ENCODE results near the gene ZNF850.
"Not testable (repeated sequence)": the region's sequence is repeated elsewhere in the genome, so short reads cannot be mapped to it uniquely, and the experiment has no call there.

The ZNF850 gene

GRCh38 chr19:36772311-36773222, at the start of gene ZNF850:
ZNF850 (minus strand) TSS chr19:36772807; CDS start chr19:36762606, 10,201 bp downstream.
- peaks cover 16% of the 10 kb centered on the region for H3K36me3 Mint-ChIP-seq
- H3K4me3 Mint-ChIP-seq: peak within 1 kb of the TSS; percentile 98
- peaks cover 8% of the 10 kb centered on the region for H3K9me3 Mint-ChIP-seq
- H3K4me1 Mint-ChIP-seq: peaks cover 27% of the 10 kb centered on the region
- peak; percentile 89 to 97 for DNase-seq (ENCODE audit: low spot score in 2 of 2)
- peak within 1 kb of the TSS; percentile 95 for H3K27ac Mint-ChIP-seq
- peak; percentile 96 for ATAC-seq

- Mint-ChIP-seq H3K4me1 (no peaks in the 10 kb centered on the region), H3K9me3 (peaks cover 31% of the 10 kb centered on the region), H3K27ac (no peak overlapping the region), H3K36me3 (peaks cover 60% of the 10 kb centered on the region), H3K4me3 (no peak overlapping the region)
- ATAC-seq (no peak), DNase-seq (ENCODE audit: low spot score in 2 of 2) (no peak)
These were observed 49.2 kb upstream of the ZNF850 start for GRCh38 chr19:36821758-36822157.

GRCh38 chr19:36819130-36819630, 46.6 kb upstream of the ZNF850 start:
- H3K4me1 Mint-ChIP-seq: no peaks in the 10 kb centered on the region
- no peak overlapping the region for H3K27ac Mint-ChIP-seq
- H3K4me3 Mint-ChIP-seq: no peak overlapping the region
- DNase-seq (ENCODE audit: low spot score in 2 of 2) (no peak), ATAC-seq (no peak)
- peaks cover 52% of the 10 kb centered on the region for H3K36me3 Mint-ChIP-seq
- H3K9me3 Mint-ChIP-seq: peaks cover 24% of the 10 kb centered on the region

GRCh38 chr19:36807029-36807428, 34.4 kb upstream of the ZNF850 start:
- Mint-ChIP-seq H3K36me3 (peaks cover 22% of the 10 kb centered on the region), H3K4me3 (no peak overlapping the region), H3K27ac (no peak overlapping the region), H3K4me1 (no peaks in the 10 kb centered on the region), H3K9me3 (peaks cover 31% of the 10 kb centered on the region)
- no peak for ATAC-seq
- DNase-seq (ENCODE audit: low spot score in 2 of 2): no peak

GRCh38 chr19:36805364-36805763, 32.8 kb upstream of the ZNF850 start:
- Mint-ChIP-seq H3K9me3 (peaks cover 22% of the 10 kb centered on the region), H3K4me3 (no peak overlapping the region), H3K27ac (no peak overlapping the region), H3K4me1 (no peaks in the 10 kb centered on the region), H3K36me3 (peaks cover 30% of the 10 kb centered on the region)
- no peak for DNase-seq (ENCODE audit: low spot score in 2 of 2)
- ATAC-seq: no peak

- Mint-ChIP-seq H3K27ac (peak overlapping the region; percentile 93), H3K4me1 (peaks cover 6% of the 10 kb centered on the region), H3K9me3 (peaks cover 11% of the 10 kb centered on the region), H3K36me3 (peaks cover 14% of the 10 kb centered on the region), H3K4me3 (peak overlapping the region; percentile 82)
- no peak for ATAC-seq
- no peak for DNase-seq (ENCODE audit: low spot score in 2 of 2)
These were observed 25.1 kb upstream of the ZNF850 start for GRCh38 chr19:36797786-36798108.

- ATAC-seq (no peak), DNase-seq (ENCODE audit: low spot score in 2 of 2) (no peak)
- Mint-ChIP-seq H3K4me3 (peak overlapping the region; percentile 82), H3K4me1 (peaks cover 14% of the 10 kb centered on the region), H3K9me3 (peaks cover 19% of the 10 kb centered on the region), H3K27ac (peak overlapping the region; percentile 93), H3K36me3 (peaks cover 8% of the 10 kb centered on the region)
These were observed 24.0 kb upstream of the ZNF850 start for GRCh38 chr19:36796714-36796992.

GRCh38 chr19:36791420-36792141, 19.0 kb upstream of the ZNF850 start:
- not testable (repeated sequence) for H3K36me3 Mint-ChIP-seq; H3K27ac Mint-ChIP-seq; DNase-seq (ENCODE audit: low spot score in 2 of 2); H3K4me1 Mint-ChIP-seq
- peak; percentile 85 for ATAC-seq
- peaks cover 23% of the 10 kb centered on the region for H3K9me3 Mint-ChIP-seq
- peak overlapping the region; percentile 1 for H3K4me3 Mint-ChIP-seq

GRCh38 chr19:36775768-36776167, 3.2 kb upstream of the ZNF850 start:
- H3K27ac Mint-ChIP-seq: no peak overlapping the region
- peaks cover 12% of the 10 kb centered on the region for H3K36me3 Mint-ChIP-seq
- no peak for ATAC-seq
- peaks cover 11% of the 10 kb centered on the region for H3K9me3 Mint-ChIP-seq
- H3K4me3 Mint-ChIP-seq: no peak overlapping the region
- DNase-seq (ENCODE audit: low spot score in 2 of 2): no peak
- H3K4me1 Mint-ChIP-seq: peaks cover 26% of the 10 kb centered on the region

- no peak for DNase-seq (ENCODE audit: low spot score in 2 of 2)
- peaks cover 11% of the 10 kb centered on the region for H3K9me3 Mint-ChIP-seq
- H3K36me3 Mint-ChIP-seq: peaks cover 13% of the 10 kb centered on the region
- peaks cover 27% of the 10 kb centered on the region for H3K4me1 Mint-ChIP-seq
- peak overlapping the region; percentile 95 for H3K27ac Mint-ChIP-seq
- no peak for ATAC-seq
- peak overlapping the region; percentile 98 for H3K4me3 Mint-ChIP-seq
These were observed 594 bp upstream of the ZNF850 start for GRCh38 chr19:36773223-36773579.

GRCh38 chr19:36771261-36772231, 1.1 kb downstream of the ZNF850 start:
- DNase-seq (ENCODE audit: low spot score in 2 of 2) (peak in 1 of 2 donors; percentile 56), ATAC-seq (no peak)
- Mint-ChIP-seq H3K9me3 (peaks cover 8% of the 10 kb centered on the region), H3K4me1 (peaks cover 27% of the 10 kb centered on the region), H3K27ac (peak overlapping the region; percentile 95), H3K4me3 (peak overlapping the region; percentile 98), H3K36me3 (peaks cover 21% of the 10 kb centered on the region)

GRCh38 chr19:36750066-36750691, 22.4 kb downstream of the ZNF850 start:
- H3K4me3 Mint-ChIP-seq: no peak overlapping the region
- DNase-seq (ENCODE audit: low spot score in 2 of 2): no peak
- H3K27ac Mint-ChIP-seq: no peak overlapping the region
- peaks cover 64% of the 10 kb centered on the region for H3K36me3 Mint-ChIP-seq
- no peak for ATAC-seq
- peaks cover 24% of the 10 kb centered on the region for H3K9me3 Mint-ChIP-seq
- H3K4me1 Mint-ChIP-seq: no peaks in the 10 kb centered on the region

GRCh38 chr19:36749613-36750012, 23.0 kb downstream of the ZNF850 start:
- H3K4me1 Mint-ChIP-seq; H3K4me3 Mint-ChIP-seq; ATAC-seq; H3K27ac Mint-ChIP-seq; DNase-seq (ENCODE audit: low spot score in 2 of 2): not testable (repeated sequence)
- peaks cover 25% of the 10 kb centered on the region for H3K9me3 Mint-ChIP-seq
- peaks cover 58% of the 10 kb centered on the region for H3K36me3 Mint-ChIP-seq

GRCh38 chr19:36748431-36749275, 24.0 kb downstream of the ZNF850 start:
- Mint-ChIP-seq H3K36me3 (peaks cover 50% of the 10 kb centered on the region), H3K27ac (no peak overlapping the region), H3K9me3 (peaks cover 23% of the 10 kb centered on the region), H3K4me1 (no peaks in the 10 kb centered on the region), H3K4me3 (no peak overlapping the region)
- ATAC-seq: no peak
- no peak for DNase-seq (ENCODE audit: low spot score in 2 of 2)

Measured in stimulated activated effector memory CD8-positive, alpha-beta T cell treated with anti-CD3 and anti-CD28 coated beads, Interleukin-12 subunit alpha, Interleukin-12 subunit beta, amount 100 ng/mL, for 72 hours (primary cell).